GM12801 (cell line): ENCODE results near the gene EHD2.

Source experiments
- TF ChIP-seq, protein P1 (sequence below): IDR thresholded peaks from one replicate; pipeline ENCODE4 v1.5.1; 2011; ENCODE audit warnings: control low read depth; ENCODE audit not compliant: insufficient read length; ENCODE audit errors: extremely low read depth

Gene EHD2

DNA sequence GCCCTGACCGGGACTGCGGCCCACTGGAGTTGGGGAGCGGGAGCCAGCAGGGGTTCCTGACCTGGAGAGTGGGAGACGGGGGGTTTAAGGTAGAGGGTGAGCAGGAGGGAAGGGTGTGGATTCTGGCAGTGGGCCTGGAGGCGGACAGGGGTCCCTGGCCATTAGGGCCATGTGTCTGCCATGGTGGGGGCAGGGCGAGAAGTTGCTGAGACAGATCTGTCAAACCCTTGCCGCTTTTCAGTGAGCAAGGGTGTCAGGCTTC lies 53.1 kb downstream of the EHD2 start:
- TF ChIP-seq, protein P1, sequence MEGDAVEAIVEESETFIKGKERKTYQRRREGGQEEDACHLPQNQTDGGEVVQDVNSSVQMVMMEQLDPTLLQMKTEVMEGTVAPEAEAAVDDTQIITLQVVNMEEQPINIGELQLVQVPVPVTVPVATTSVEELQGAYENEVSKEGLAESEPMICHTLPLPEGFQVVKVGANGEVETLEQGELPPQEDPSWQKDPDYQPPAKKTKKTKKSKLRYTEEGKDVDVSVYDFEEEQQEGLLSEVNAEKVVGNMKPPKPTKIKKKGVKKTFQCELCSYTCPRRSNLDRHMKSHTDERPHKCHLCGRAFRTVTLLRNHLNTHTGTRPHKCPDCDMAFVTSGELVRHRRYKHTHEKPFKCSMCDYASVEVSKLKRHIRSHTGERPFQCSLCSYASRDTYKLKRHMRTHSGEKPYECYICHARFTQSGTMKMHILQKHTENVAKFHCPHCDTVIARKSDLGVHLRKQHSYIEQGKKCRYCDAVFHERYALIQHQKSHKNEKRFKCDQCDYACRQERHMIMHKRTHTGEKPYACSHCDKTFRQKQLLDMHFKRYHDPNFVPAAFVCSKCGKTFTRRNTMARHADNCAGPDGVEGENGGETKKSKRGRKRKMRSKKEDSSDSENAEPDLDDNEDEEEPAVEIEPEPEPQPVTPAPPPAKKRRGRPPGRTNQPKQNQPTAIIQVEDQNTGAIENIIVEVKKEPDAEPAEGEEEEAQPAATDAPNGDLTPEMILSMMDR = no peak

DNA sequence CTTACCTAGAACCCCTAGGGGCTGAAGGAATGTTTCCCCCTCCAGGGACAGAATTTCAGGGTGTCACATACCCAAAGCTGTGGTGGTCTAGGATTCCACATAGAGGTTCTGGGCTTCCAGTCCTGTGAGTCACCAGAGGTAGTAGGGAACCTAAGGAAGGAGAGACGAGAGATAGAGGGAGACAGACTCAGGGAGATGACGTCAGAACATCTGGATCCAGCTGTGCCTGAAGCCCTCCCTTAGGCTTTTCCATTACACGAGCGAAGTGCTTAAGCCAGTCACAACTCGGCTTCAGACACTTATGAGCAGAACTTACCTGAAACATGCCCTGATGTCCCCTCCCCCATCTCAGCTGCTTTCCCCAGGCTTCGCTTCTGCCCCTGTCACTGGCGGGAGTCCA lies 53.4 kb downstream of the EHD2 start:
- TF ChIP-seq, protein P1 = no peak

GRCh38 chr19:47767349-47767748 lies 54.1 kb downstream of the EHD2 start:
- TF ChIP-seq, protein P1 = no peak

- TF ChIP-seq, protein P1 = no peak
Measured at GRCh38 chr19:47768604-47769003, 55.4 kb downstream of the EHD2 start.

- TF ChIP-seq, protein P1 = no peak
Measured at GRCh38 chr19:47769534-47769933, 56.3 kb downstream of the EHD2 start.

- TF ChIP-seq, protein P1 = no peak
Measured at GRCh38 chr19:47776568-47776967, 63.3 kb downstream of the EHD2 start.

DNA sequence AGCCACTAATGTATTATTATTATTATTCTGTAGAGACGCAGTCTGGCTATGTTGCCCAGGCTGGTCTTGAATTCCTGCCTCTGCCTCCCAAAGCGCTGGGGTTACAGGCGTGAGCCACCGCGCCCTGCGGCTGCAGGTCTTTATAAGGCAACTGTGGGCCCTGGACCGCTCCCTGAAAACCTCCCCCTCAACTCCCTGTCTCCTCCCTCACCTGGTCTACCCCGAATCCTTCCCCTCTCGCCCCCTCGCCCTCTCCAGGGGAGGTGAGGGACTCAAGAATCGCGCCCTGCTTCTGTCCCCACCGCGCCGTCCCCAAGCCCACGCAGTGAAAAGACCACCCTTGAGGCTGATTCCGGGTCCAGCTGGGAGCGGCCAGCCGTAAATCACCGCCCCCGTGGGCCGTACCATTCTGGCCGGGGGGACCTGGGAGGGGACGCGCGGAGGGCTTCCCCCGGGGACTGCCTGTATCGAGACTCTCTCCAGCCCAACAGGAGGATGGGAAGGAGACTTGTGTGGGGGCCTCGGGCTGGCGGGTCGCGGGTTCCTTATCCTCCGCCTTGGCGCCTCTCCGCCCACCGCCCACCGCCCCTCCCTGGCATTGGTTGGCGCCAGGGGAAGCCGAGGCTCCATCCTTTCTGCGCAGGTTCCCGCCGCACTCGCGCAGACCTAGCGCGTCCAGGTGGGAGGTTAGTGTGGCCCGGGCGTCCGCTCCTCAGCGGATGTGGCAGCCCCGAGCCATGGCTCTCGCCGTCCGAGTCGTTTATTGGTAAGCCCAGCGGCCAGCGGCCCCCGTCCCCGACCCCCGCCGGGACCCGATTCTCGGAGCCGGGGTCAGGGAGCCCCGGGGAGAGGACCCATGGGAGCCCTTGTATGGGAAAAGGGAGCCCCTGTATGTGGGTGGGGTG lies 65.1 kb downstream of the EHD2 start, which contains the start of gene SELENOW:
TSS of gene SELENOW (plus strand) at position 655 of the 905 bp plus-strand sequence. CDS start at position 738, 83 bp downstream.
- TF ChIP-seq, protein P1 = no peak
